ENCODE results near the gene XYLT2.

GRCh38 chr17:50381920-50382319 is 36.0 kb downstream of the XYLT2 start:
- TF ChIP-seq CHD2 (IDR thresholded peaks at IDR 0.05; ENCODE audit: borderline replicate concordance, low read depth, low read length) (no peak), NFYA (IDR thresholded peaks at IDR 0.05; ENCODE audit: borderline replicate concordance, low read depth, low read length) (no peak), MEF2A (IDR thresholded peaks at IDR 0.05; ENCODE audit: insufficient read depth, low read depth, low read length) (no peak), POLR2AphosphoS5 (IDR thresholded peaks at IDR 0.05; ENCODE audit: low read length) (no peak; the same call in 1 of the 2 replicates), STAT1 (conservative IDR thresholded peaks at IDR 0.05) (no peak), CTCF (IDR thresholded peaks at IDR 0.05 in 2 of 3, conservative IDR thresholded peaks at IDR 0.05 in 1 of 3; ENCODE audit: control insufficient read depth in 2 of 3, extremely low read depth in 1 of 3, insufficient read depth in 1 of 3, low read depth in 3 of 3, low read length in 3 of 3) (no peak), EGR1 (IDR thresholded peaks at IDR 0.05; ENCODE audit: borderline replicate concordance in 1 of 2, low read depth in 2 of 2, low read length in 2 of 2) (no peak), JUND (IDR thresholded peaks at IDR 0.05; ENCODE audit: low read depth, low read length) (no peak), RAD21 (IDR thresholded peaks at IDR 0.05; ENCODE audit: insufficient read depth, low read depth, low read length) (no peak), HSF1 (IDR thresholded peaks at IDR 0.05; ENCODE audit: low read depth, low read length) (no peak), EZH2 (IDR thresholded peaks at IDR 0.05; ENCODE audit: borderline replicate concordance, control insufficient read depth, low read depth, low read length) (no peak), ESRRA (IDR thresholded peaks at IDR 0.05; ENCODE audit: low read length) (no peak)

All from GM12878 (cell line).